Lung (tissue), 12 donors: ENCODE data around the gene PKHD1. TPM values are rescaled to one million over a fixed set of nuclear protein-coding genes. Genes with fewer than 3 reads are reported as not detected.

Source experiments
- ATAC-seq: fragments of 200-7000 bp; cut with Tn5 transposase; one replicate; pipeline ENCODE4 v1.9.1; 2020; ENCODE audit warnings: moderate number of reproducible peaks; ENCODE audit not compliant: insufficient read depth, low FRiP score
- DNase-seq, 3 donors: peaks; one replicate each; pipeline ENCODE4 v3.0.0-alpha.2; 2013 to 2017
- H3K27ac ChIP-seq, 2 donors: one replicate each; pipeline ENCODE4 v1.5.1; 2013; ENCODE audit warnings: mild to moderate bottlenecking in 2 of 2, moderate library complexity in 2 of 2, control low read depth in 1 of 2, inconsistent platforms in 1 of 2, low read depth in 1 of 2, low read length in 1 of 2
- H3K27me3 ChIP-seq, 3 donors: one replicate each; pipeline ENCODE4 v1.5.1; 2013; ENCODE audit warnings: low read length in 2 of 3; ENCODE audit not compliant: control insufficient read depth in 3 of 3, insufficient read depth in 3 of 3
- H3K36me3 ChIP-seq, 4 donors: one replicate each; pipeline ENCODE4 v1.5.1; 2013; ENCODE audit warnings: low read length in 4 of 4, mild to moderate bottlenecking in 1 of 4, moderate library complexity in 1 of 4; ENCODE audit not compliant: control insufficient read depth in 4 of 4, insufficient read depth in 4 of 4
- H3K4me1 ChIP-seq, 5 donors: one replicate each; pipeline ENCODE4 v1.5.1; 2013; ENCODE audit warnings: low read length in 5 of 5, mild to moderate bottlenecking in 2 of 5, moderate library complexity in 1 of 5; ENCODE audit not compliant: control insufficient read depth in 5 of 5, insufficient read depth in 5 of 5
- H3K4me3 ChIP-seq: one replicate; pipeline ENCODE4 v1.5.1; 2013; ENCODE audit warnings: mild to moderate bottlenecking, control low read depth, moderate library complexity
- H3K9ac ChIP-seq, 2 donors: one replicate each; pipeline ENCODE4 v1.5.1; 2013; ENCODE audit warnings: low read length in 2 of 2, control low read depth in 1 of 2; ENCODE audit not compliant: insufficient read depth in 1 of 2
- H3K9me3 ChIP-seq, 4 donors: one replicate each; pipeline ENCODE4 v1.5.1; 2013; ENCODE audit warnings: low read length in 3 of 4, mild to moderate bottlenecking in 1 of 4, moderate library complexity in 1 of 4; ENCODE audit not compliant: control insufficient read depth in 4 of 4, insufficient read depth in 3 of 4
- CTCF ChIP-seq: IDR thresholded peaks from 2 replicates; pipeline ENCODE4 v1.5.1; 2012; ENCODE audit warnings: mild to moderate bottlenecking; ENCODE audit errors: control extremely low read depth, extremely low read depth
- WGBS, 2 donors: extraction: QIAGEN DNeasy Blood & Tissue Kit; methylation state at CpG; one replicate each; pipeline ENCODE4 v1.1.7; 2013; 5-methylcytosine and 5-hydroxymethylcytosine counted together
- polyA plus RNA-seq, 2 donors: library from polyadenylated mRNA; stranded (reverse); fragments of 200-250 nt; gene quantifications; one replicate each; pipeline ENCODE4 v1.2.1, GENCODE V29; 2013
- total RNA-seq, 2 donors: library from RNA; depleted of rRNA in 1 of 2; stranded (reverse); fragments of >200 nt in 1 of 2; gene quantifications; one replicate each; pipeline ENCODE4 v1.2.1, GENCODE V29; 2014 to 2021
- donor health status: control.
- donor health status: control.
- donor health status: Bipolar disorder and iron deficiency.
- donor health status: healthy.
- donor health status: DM: yes; HTN: yes; CAD: no.

The PKHD1 gene
- total and polyA plus RNA-seq, 4 donors: 0.01 to 6.1 (median 0.09) TPM

GRCh38 chr6:51976374-51976773 is 111.0 kb downstream of the PKHD1 start:
- H3K27ac ChIP-seq: no peak overlapping the region
- H3K9me3 ChIP-seq: no peaks in the 10 kb centered on the region
- H3K9ac ChIP-seq: no peak overlapping the region
- DNase-seq: no peak
- no peak for ATAC-seq
- no peaks in the 10 kb centered on the region for H3K27me3 ChIP-seq
- TF ChIP-seq CTCF: no peak
- no peaks in the 10 kb centered on the region for H3K36me3 ChIP-seq
- no peaks in the 10 kb centered on the region for H3K4me1 ChIP-seq
- H3K4me3 ChIP-seq: no peak overlapping the region
- WGBS, 2 donors: 92 to 95% methylated on average over 9 of the region's 9 CpGs

- no peaks in the 10 kb centered on the region for H3K9me3 ChIP-seq
- TF ChIP-seq CTCF: no peak
- ATAC-seq: no peak
- no peak overlapping the region for H3K27ac ChIP-seq
- H3K4me1 ChIP-seq: no peaks in the 10 kb centered on the region
- H3K4me3 ChIP-seq: no peak overlapping the region
- H3K9ac ChIP-seq: no peak overlapping the region
- WGBS, 2 donors: 60 to 71% methylated on average over 3 of the region's 3 CpGs
- DNase-seq: no peak
- H3K27me3 ChIP-seq: no peaks in the 10 kb centered on the region
- no peaks in the 10 kb centered on the region for H3K36me3 ChIP-seq
Measured at GRCh38 chr6:51972659-51973058, 114.8 kb downstream of the PKHD1 start.

GRCh38 chr6:51968265-51968664 is 119.1 kb downstream of the PKHD1 start:
- H3K4me3 ChIP-seq: no peak overlapping the region
- no peak overlapping the region for H3K9ac ChIP-seq
- 89 to 92% methylated on average over 2 of the region's 2 CpGs for WGBS, 2 donors
- no peaks in the 10 kb centered on the region for H3K36me3 ChIP-seq
- ATAC-seq (no peak), DNase-seq (no peak)
- TF ChIP-seq CTCF: no peak
- H3K9me3 ChIP-seq: no peaks in the 10 kb centered on the region
- H3K4me1 ChIP-seq: no peaks in the 10 kb centered on the region
- no peaks in the 10 kb centered on the region for H3K27me3 ChIP-seq
- no peak overlapping the region for H3K27ac ChIP-seq

GRCh38 chr6:51965222-51965801 is 122.1 kb downstream of the PKHD1 start:
- no peak overlapping the region for H3K9ac ChIP-seq
- no peak for TF ChIP-seq CTCF
- DNase-seq: no peak
- no peak overlapping the region for H3K4me3 ChIP-seq
- H3K27ac ChIP-seq: no peak overlapping the region
- no peaks in the 10 kb centered on the region for H3K27me3 ChIP-seq
- H3K4me1 ChIP-seq: no peaks in the 10 kb centered on the region
- no peak for ATAC-seq
- no peaks in the 10 kb centered on the region for H3K9me3 ChIP-seq
- no peaks in the 10 kb centered on the region for H3K36me3 ChIP-seq
- WGBS, 2 donors: 37 to 39% methylated on average over 3 of the region's 3 CpGs
